Renal cortex interstitium (tissue), 11 donors: ENCODE data around the gene RAE1. TPM values are rescaled to one million over a fixed set of nuclear protein-coding genes. Genes with fewer than 3 reads are reported as not detected.

ENCODE experiments used
- DNase-seq, 11 donors: peaks; one replicate each; pipeline ENCODE4 v3.0.0-alpha.2; 2013; ENCODE audit warnings: low read depth in 9 of 11, low spot score in 4 of 11; ENCODE audit errors: extremely low read depth in 1 of 11
- polyA plus RNA-seq, 3 donors: library from polyadenylated mRNA; unstranded; fragments of 120-200 nt; gene quantifications; one replicate each; pipeline ENCODE4 v1.2.1, GENCODE V29; 2013; ENCODE audit not compliant: insufficient read length in 3 of 3

The RAE1 gene
- polyA plus RNA-seq, 3 donors: 55.7 to 63.6 (median 60.7) TPM

DNA sequence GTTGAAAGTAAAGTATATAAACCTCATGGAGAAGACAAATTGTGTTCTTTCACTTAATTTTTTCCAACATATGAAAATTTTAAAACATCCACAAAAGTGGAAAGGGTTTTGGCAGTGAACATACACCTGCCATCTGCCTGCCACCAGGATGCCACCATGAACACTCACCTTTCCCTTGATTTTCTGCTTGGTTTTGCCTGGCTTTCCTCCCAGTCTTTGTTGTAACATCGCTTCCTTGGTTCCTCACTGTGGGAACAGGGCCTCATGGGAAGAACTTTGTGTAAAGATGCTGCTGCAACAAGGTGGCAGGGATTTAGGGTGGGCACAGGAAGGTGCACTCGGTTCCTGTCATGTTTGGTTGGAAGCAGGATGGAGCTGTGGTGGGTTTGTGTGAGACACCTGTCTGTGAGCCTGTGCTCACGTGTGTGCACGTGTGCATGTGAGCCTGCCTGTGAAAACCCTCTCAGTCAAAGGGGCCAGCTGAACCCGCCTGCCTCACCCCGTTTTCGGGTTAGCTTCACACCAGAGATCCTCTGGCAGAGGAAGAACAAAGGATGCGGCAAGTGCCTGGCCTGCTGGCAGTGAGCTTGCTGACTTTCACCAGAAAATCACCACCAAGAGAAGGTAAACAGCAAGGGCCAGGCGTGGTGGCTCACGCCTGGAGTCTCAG is 29.2 kb downstream of the RAE1 start:
- no peak for DNase-seq

DNA sequence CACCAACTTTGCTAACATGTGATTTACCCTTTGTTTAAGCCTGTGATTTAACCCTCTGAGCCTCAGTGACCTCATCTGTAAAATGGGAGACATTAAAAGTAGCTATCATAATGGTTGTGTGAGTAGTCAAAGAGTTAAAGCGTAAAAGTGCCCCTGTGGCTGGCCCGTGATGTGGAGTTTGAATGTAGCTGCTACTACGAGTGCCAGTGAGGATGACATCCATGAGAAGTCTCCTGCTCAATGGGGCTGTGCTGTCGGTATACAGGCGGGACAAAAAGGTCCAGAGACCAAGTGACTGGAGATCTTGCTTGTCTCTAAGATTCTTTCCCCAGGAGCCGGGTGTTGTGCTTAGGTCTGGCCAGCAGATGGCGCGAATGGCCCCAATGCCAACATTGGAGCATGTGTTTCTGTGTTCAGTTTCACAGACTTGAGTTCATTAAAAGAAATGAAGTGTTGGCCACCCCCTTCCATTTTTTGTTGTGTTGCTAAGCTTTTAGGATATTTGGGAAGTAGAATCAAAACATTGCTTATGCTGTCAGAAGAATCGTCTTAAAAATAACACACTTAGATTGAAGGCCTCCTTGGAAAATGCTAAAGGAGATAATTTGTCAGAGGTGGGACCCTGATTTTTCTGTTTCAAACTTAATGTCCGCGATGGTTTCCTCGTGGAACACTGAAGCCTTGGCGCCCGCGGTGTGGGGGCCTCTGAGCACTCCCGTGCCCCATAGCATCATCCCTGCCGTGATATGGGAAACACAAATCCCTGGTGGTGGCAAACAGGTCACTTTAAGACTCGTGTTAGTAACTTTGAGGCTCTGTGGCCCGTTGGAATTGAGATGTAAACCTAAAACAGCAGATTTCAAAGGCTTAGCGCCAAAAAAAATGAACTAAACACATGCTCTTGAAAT is 30.8 kb downstream of the RAE1 start:
- peak in 2 of 11 donors; percentile 59 to 75 for DNase-seq

DNA sequence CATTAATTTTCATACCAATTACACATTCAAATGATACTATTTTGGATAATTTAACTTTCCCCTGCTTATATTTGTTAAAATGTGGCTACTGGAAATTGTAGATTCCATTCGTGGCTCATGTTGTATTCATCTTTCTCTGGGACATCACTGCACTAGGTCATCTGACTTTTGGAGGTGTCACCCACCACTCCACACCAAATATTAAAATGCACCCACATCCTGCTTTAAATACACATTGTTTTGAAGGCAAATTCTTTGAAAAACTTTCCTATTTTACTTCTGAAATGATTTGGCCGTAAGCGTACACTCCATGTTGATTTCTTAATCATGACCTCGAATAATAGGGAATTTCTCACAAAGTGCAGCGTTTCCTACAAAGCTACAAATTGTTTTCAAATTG is 31.5 kb downstream of the RAE1 start:
- no peak for DNase-seq

DNA sequence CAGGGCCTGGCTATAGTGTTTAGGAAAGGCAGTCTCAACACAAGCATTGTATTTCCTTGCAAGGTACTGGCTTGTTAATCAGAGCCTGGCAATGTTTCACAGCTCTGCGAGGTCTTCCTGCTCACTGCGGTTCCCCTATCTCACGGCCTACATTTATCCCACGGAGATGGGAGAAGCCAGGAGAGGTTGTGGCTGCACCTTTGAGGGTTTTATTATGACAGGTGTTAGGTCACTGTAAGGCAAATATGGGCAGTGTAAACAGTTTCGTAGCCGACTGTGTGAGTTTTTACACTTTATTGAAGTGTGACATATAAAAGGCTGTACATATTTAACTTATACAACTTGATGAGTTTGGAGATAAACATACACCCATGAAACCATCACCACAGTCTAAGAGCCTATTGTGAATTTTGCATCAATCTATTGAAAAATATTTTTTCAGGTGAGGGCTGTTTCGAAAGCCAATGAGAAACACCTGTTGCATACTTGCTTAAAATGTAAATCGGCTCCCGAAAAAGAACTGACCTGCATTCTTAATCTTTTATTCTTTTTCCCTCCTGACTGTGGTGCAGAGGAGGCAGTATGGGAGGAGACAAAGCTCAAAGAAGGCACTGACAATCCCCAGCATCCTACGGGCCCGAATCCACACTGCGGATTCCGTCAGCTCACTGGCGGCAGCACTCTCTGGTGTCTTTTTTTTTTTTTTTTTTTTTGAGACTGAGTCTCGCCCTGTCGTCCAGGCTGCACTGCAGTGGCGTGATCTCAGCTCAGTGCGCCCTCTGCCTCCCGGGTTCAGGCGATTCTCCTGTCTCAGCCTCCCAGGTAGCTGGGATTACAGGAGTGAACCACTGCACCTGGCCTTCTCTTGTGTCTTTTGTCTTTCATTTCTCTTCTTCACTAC is 32.6 kb downstream of the RAE1 start:
- DNase-seq: no peak

DNA sequence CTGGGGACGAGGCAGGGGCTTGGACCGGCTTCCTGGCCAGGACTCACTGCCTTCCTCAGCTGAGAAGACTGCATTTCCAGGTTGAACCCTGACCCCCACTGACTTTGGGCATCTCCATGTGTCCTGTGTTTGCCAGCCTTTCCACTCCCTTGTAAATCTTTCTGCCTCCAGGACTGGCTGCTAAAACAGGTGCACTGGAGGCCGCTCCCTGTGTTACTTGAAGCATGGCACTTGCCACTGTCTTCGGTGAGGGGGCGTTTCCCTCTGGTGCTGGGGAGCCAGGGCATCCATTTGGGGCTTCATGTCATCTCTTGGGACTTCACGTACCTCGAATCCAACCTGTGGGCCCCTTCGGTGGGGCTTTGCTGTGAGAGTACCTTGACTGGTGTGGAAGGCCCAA is 33.4 kb downstream of the RAE1 start:
- no peak for DNase-seq

DNA sequence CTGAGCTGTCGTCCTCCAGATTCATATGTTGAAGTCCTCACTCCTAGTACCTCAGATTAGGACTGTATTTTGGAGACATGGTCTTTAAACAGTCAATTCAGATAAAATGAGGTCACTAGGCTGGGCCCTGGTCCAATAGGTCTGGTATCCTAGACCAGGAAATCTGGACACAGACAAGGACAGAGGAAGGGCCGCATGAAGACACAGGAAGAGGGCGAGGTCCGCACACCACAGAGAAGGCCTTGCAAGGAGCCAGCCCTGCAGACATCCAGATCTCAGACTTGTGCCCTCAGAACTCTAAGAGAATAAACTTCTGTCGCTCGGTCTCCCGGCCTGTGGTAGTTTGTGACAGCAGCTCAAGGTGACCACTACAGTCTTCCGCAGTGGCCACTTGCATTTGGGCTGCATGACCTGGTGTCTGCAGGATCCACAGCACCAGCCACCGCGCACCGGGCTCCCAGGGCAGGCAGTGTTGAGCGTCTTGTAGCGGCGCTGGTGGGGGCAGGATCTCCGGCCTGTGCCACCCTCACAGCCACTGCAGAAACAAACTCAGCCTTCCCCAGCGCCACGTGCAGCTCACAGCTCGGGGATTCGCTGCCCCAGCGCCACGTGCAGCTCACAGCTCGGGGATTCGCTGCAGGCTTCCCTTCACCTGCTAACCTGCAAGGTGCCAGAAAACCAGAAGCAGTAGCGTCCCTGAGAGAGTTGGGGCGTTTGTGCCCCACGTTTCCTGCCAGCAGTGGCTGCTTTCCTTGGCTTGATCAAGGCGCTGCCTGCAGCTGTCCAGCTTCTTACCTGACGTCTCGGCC is 34.1 kb downstream of the RAE1 start:
- DNase-seq: no peak

DNA sequence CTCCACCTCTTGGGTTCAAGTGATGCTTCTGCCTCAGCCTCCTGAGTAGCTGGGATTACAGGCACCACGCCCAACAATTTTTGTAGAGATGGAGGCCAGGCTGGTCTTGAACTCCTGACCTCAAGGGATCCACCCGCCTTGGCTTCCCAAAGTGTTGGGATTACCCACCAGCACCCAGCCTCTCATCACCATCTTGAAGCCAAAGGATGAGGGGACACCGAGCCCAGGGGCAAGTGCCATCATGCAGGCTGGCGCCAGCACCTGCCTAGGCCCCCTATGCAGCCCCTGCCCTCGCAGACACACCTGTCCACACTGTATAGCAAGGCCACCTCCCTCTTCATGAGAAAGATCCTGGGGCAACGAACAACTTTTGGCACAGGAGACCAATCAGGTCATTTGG is 34.9 kb downstream of the RAE1 start:
- no peak for DNase-seq

DNA sequence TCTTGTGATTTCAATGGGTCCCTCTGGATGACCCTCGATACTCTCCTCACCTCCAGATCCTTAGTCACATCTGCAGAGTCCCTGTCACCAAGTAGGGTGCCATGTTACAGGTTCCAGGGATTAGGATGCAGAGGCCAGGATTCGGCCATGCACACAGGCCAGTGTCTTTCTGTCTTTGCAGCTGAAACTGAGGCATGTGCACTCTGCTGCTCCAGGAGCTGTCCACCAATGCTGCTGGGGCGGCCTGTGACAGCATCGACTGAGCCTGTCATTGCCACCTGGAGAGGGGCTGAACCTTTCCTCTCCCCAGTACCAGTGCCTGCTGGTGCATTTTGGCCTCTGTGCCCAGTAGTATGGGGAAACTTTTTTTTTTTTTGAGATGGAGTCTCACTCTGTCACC is 35.7 kb downstream of the RAE1 start:
- DNase-seq: no peak

DNA sequence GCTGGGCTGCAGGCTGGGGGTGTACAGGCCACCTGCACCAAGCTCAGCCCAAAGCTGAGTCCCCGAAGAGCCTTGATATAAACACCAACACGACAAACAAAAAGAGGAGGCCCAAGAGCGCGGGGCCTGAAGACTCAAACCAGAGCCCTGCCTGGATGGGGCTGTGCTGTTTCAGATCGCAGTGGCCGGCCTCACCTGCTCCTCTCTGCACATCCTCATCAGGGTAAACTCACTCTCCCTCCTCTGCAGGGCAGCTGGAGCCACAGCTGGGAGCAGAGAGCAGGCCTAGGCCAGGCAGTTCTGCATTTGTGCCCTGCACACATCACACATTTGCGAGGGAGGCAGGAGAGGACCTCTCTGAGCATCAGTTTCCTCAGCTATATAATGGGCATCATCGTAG is 36.4 kb downstream of the RAE1 start:
- DNase-seq: no peak

DNA sequence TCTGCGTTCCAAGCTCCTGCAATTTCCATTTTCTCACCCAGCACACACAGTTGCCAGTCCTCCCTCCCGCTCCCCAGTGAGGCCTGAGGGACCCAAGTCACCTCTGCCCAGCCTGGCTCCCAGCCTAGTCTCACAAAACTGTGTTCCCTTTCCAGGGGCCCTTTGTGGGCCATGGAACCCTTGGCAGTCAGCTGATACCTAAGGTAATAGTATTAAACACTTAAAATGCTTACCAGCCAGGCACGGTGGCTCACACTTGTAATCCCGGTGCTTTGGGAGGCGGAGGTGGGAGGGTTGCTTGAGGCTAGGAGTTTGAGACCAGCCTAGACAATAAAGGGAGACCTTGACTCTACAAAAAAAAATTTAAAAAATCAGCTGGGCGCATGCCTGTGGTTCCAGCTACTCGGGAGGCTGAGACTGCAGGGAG is 36.9 kb downstream of the RAE1 start:
- no peak for DNase-seq

DNA sequence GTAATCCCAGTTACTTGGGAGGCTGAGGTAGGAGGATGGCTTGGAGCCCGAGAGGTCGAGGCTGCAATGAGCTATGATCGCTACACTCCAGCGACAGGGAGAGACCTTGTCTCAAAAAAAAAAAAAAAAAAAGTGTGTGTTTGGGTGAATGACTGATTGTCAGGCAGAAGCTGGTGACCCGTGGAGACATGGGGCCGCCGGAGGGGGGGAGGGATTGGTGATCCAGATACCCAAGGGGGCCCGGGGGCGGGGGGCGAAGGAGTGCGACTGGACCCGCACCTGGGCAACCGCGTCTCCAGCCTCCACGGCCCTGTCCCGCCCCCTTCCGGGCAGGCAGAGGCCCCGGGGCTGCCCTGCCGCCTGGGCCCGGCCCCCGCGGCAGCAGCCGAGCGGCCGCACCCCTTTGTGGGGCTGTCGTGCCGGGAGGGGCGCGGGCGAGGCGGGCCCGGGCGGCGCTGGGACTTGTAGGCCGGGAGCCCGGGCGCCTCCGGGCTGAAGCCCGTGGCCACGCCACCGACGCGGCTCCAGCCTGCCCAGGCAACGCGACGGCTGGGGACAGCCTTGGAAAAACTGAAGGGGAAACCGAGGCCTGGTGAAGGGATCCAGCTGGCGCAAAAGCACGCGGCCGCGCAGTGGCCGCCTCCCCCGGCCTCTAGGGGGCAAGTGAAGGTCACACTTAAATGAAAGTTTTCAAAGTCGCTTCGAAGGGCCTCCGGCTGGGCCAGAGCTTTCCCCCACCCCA is 38.1 kb downstream of the RAE1 start:
- peak in 7 of 11 donors; percentile 53 to 78 (median 67) for DNase-seq

DNA sequence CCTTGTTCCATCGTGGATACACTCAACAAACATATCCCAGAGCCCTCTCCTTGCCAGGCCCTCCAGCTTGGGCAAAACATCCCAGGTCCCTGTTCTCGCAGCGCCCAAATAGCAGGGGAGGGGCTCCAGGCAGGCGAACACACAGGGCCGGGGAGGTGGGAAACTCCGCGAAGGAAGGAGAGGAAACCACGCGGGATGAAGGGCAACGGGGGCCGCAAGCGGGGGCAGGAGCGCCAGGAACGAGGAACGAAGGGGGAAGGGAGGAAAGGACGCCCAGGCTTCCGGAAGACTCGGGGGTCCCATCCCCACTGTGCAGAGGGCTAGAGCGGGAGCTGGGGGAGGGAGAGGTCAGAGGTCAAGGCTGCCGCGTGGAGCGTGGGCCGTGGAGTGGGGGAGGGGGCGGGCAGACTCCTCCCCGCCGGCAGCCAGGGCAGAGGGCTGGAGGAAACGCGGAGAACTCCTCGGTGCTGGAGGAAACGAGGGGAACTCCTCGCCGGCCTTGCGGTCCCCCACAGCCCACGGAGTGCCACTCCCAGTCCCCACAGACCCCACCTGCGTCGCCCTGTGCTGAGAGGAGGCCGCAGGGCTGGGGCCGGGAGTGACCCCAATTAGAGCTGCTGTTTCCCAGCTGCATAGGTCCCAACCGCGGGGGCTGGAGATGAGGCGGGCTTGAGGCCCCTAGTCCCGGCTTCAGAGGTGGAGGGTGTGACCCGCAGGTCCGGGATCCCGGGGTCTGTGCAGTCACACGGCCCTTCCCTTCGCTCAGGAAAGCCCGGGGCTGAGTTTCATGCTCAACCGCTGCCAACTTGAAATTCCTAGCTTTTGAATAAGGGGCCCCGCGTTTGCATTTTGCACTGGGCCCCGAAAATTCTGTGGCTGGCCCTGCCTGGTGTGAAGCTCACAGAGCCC is 38.9 kb downstream of the RAE1 start:
- DNase-seq: no peak

DNA sequence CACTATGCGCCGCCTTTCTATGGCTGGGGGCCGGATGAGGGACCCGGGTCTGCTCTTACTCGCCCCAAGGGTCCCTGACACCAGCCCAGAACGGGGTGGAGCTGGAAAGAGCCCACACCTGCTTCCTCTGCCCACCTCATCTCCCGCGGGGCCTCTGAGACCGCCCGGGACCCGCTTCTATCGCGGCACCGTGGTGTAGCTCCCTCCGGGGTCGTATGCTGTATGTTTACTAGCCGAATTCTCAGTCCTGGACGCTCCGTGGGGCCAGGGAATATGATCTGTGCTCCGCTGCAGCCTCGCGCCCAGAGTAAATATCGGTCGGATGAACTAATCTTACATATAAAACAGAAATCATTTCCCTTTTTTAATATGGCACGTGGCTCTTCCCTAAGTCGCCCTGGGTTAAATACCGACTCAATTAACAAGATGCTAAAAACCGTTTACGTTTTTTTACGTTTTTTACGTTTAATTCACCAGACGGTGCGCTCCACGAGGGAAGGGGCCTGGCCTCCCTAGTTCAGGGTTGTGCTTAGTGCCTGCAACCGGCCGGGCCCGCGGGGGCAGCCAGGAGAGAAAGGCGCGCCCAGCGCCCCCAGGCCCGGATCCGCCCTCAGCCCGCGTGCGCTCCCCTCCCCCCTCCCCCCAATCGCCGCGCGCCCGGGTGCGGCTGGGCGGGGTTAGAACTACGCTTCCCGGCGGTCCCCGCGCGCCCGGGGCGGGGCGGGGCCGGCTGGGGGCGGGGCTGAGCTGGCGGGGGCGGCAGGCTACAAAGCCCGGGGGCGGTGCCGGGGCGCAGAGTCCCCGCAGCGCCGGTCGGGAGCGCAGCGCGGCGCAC is 39.8 kb downstream of the RAE1 start, which contains the start of gene RBM38:
RBM38 (plus strand) TSS at position 793 of the 835 bp plus-strand sequence. CDS start 186 bp downstream, outside the sequence.
- peak in 1 of 11 donors; percentile 73 for DNase-seq

DNA sequence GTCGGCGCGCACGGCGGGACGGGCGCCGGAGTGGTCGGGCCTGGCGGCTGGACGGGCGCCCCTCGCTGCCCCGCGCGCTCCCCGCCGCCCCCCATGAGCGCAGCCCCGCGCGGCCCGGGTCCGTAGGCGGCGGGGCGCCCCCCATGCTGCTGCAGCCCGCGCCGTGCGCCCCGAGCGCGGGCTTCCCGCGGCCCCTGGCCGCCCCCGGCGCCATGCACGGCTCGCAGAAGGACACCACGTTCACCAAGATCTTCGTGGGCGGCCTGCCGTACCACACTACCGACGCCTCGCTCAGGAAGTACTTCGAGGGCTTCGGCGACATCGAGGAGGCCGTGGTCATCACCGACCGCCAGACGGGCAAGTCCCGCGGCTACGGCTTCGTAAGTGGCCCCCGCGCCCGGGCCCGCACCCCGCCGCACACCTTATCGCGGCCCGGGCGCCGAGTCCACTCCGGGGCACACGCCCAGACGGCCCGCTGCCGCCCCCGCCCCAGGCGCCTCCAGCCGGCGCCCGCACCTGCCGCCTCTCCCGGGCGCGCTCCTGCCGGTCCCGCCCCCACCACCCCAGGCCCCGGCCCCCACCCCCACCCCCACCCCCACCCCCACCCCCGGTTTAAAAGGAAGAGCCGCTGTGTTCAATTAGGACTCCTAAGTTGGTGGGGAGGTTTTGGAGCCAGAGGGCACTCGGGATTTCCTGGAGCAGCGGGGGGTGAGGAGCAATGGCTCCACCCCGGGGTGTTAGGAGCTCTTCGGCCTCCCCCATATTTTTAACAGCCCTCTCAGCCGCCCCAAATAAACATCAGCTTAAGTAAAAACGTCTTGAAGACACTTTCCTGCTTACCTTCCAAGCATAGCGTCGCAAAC is 40.6 kb downstream of the RAE1 start:
- DNase-seq: no peak
